Upper lobe of left lung (tissue), 4 donors: ENCODE measurements around the gene PTPRM.

Source experiments
- EP300 ChIP-seq, 4 donors: sonication (generic); formaldehyde crosslinking; IDR thresholded peaks; one replicate each; pipeline ENCODE4 v1.5.1; 2017; ENCODE audit warnings: antibody characterized with exemption in 4 of 4, control low read depth in 2 of 4
- POLR2A ChIP-seq, 4 donors: fragments of 450-650 bp; IDR thresholded peaks; one replicate each; pipeline ENCODE4 v1.5.1; 2016 to 2017; ENCODE audit warnings: antibody characterized with exemption in 4 of 4, mild to moderate bottlenecking in 2 of 4
- TF ChIP-seq, protein P1 (sequence below), 6 experiments: fragments of 450-650 bp in 4 of 6; fragments of 200-600 bp in 2 of 6; sonication (generic) in 2 of 6; IDR thresholded peaks; one replicate each; pipeline ENCODE4 v1.5.1; 2016 to 2019; ENCODE audit warnings: antibody characterized with exemption in 6 of 6

DNA sequence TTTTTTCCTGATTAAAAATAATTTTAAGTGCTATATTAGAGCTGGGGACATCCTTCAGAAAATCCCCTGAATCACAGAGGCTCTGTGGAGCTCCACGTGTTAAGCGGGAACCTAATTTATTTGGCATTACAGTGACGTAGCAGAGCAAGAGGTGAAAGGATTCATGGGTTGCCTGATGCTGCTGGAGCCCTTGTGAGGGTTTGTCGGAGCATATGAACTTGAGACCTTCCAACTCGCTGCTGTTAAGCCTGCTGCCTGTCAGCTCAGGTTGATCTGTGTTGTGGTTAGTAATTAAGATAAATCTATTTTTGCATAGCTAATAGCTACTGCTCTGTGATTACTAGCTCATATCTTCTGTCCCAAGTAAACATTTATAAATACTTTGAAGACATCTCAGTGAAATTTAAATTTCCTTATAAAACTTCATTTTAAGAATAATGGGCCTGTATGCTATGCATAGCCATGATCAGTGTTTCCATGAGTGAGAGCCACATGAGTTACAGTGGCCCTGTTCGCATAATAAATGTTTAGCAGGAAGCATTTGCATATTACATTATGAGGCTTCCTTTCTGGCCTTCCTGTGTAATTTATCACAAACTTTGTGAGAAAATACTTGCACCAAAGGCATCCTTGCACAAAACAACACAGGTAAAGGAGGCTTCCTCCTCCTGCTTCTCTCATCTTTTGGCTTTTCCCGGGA is 438.9 kb downstream of the PTPRM start:
- TF ChIP-seq POLR2A (IDR thresholded peaks at IDR 0.05) = no peak
- TF ChIP-seq, protein P1, sequence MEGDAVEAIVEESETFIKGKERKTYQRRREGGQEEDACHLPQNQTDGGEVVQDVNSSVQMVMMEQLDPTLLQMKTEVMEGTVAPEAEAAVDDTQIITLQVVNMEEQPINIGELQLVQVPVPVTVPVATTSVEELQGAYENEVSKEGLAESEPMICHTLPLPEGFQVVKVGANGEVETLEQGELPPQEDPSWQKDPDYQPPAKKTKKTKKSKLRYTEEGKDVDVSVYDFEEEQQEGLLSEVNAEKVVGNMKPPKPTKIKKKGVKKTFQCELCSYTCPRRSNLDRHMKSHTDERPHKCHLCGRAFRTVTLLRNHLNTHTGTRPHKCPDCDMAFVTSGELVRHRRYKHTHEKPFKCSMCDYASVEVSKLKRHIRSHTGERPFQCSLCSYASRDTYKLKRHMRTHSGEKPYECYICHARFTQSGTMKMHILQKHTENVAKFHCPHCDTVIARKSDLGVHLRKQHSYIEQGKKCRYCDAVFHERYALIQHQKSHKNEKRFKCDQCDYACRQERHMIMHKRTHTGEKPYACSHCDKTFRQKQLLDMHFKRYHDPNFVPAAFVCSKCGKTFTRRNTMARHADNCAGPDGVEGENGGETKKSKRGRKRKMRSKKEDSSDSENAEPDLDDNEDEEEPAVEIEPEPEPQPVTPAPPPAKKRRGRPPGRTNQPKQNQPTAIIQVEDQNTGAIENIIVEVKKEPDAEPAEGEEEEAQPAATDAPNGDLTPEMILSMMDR (IDR thresholded peaks at IDR 0.05) = no peak
- no peak for TF ChIP-seq EP300 (IDR thresholded peaks at IDR 0.05)
